Right atrium auricular region (tissue), 2 donors: ENCODE results near the gene GABBR2. TPM values are rescaled to one million over a fixed set of nuclear protein-coding genes. Genes with fewer than 3 reads are reported as not detected.

ENCODE experiments used
- DNase-seq: peaks from one replicate; pipeline ENCODE4 v3.0.0-alpha.2; 2019; ENCODE audit warnings: low spot score
- H3K27ac ChIP-seq, 2 donors: fragments of 200-600 bp; sonication (generic); 1 replicate in 1 of 2; 2 replicates in 1 of 2; pipeline ENCODE4 v1.5.1; 2016 to 2019
- H3K27me3 ChIP-seq, 2 donors: fragments of 200-600 bp; sonication (generic); one replicate each; pipeline versions ENCODE4 v1.5.1 to v1.6.0; 2017 to 2019
- H3K36me3 ChIP-seq: fragments of 200-600 bp; sonication (generic); one replicate; pipeline ENCODE4 v1.5.1; 2016
- H3K4me1 ChIP-seq, 2 donors: fragments of 200-600 bp; sonication (generic); one replicate each; pipeline versions ENCODE4 v1.5.1 to v1.6.0; 2017 to 2019
- H3K4me3 ChIP-seq, 2 donors: fragments of 200-600 bp; sonication (generic); 1 replicate in 1 of 2; 2 replicates in 1 of 2; pipeline ENCODE4 v1.5.1; 2017 to 2019; ENCODE audit warnings: mild to moderate bottlenecking in 1 of 2, moderate library complexity in 1 of 2
- H3K9me3 ChIP-seq, 2 donors: fragments of 200-600 bp; sonication (generic); one replicate each; pipeline ENCODE4 v1.5.1; 2019
- total RNA-seq, 2 donors: library from RNA; depleted of rRNA; stranded (reverse); fragments of >200 nt; gene quantifications; one replicate each; pipeline ENCODE4 v1.1.0, GENCODE V29; 2016
- TF ChIP-seq, protein P1 (sequence below), 2 donors: fragments of 200-600 bp; sonication (generic); IDR thresholded peaks; one replicate each; pipeline ENCODE4 v1.5.1; 2019; ENCODE audit warnings: antibody characterized with exemption in 2 of 2

Gene GABBR2
- total RNA-seq, 2 donors from 2014 or later: 0.22 TPM; not detected in 1

- Histone ChIP-seq H3K27ac (no peak overlapping the region), H3K4me1 (no peaks in the 10 kb centered on the region), H3K9me3 (no peaks in the 10 kb centered on the region), H3K27me3 (no peaks in the 10 kb centered on the region), H3K36me3 (no peaks in the 10 kb centered on the region), H3K4me3 (no peak overlapping the region)
- TF ChIP-seq, protein P1, sequence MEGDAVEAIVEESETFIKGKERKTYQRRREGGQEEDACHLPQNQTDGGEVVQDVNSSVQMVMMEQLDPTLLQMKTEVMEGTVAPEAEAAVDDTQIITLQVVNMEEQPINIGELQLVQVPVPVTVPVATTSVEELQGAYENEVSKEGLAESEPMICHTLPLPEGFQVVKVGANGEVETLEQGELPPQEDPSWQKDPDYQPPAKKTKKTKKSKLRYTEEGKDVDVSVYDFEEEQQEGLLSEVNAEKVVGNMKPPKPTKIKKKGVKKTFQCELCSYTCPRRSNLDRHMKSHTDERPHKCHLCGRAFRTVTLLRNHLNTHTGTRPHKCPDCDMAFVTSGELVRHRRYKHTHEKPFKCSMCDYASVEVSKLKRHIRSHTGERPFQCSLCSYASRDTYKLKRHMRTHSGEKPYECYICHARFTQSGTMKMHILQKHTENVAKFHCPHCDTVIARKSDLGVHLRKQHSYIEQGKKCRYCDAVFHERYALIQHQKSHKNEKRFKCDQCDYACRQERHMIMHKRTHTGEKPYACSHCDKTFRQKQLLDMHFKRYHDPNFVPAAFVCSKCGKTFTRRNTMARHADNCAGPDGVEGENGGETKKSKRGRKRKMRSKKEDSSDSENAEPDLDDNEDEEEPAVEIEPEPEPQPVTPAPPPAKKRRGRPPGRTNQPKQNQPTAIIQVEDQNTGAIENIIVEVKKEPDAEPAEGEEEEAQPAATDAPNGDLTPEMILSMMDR (IDR thresholded peaks at IDR 0.05): no peak
- DNase-seq: no peak
These were observed 177.8 kb downstream of the GABBR2 start for GRCh38 chr9:98530806-98531386.

DNA sequence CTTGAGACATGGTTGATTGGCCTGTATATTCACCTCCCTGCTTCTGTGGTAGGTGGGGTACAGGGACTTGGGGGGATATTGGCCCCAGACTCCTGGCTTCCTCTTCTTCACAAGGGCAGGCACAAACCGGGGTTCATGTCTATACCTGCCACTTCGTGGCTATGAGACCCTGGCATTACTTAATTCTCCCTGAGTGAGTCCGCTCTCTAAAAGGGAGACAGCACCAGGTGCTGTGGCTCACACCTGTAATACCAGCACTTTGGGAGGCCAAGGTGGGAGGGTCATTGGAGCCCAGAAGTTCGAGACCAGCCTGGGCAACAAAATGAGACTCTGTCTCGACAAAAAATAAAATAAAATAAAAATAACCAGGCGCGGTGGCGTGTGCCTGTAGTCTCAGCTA, 178.5 kb downstream of the GABBR2 start:
- H3K4me1 ChIP-seq: no peaks in the 10 kb centered on the region
- H3K9me3 ChIP-seq: no peaks in the 10 kb centered on the region
- TF ChIP-seq, protein P1 (IDR thresholded peaks at IDR 0.05): no peak
- H3K27me3 ChIP-seq: no peaks in the 10 kb centered on the region
- no peak overlapping the region for H3K27ac ChIP-seq
- no peaks in the 10 kb centered on the region for H3K36me3 ChIP-seq
- no peak for DNase-seq
- H3K4me3 ChIP-seq: no peak overlapping the region

DNA sequence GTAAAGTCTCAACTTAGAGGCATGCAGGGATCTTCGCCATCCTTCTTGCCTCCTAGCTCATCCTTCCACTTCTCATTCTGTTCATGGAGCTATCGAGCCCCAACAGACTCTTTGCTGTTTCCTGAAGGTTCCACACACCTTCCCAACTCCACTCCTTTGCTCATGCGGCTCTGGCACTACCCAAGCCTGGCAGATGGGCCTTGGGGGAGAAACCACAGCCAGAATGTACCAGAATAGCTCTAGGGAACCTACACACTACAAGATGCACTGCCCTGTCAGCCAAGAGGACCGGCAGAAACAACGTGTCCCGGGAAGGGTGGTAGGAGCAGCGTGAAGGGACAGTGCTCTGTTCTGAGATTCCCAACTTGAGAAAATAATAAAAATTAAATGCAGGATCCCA, 178.9 kb downstream of the GABBR2 start:
- no peaks in the 10 kb centered on the region for H3K4me1 ChIP-seq
- H3K9me3 ChIP-seq: no peaks in the 10 kb centered on the region
- no peaks in the 10 kb centered on the region for H3K36me3 ChIP-seq
- no peak overlapping the region for H3K27ac ChIP-seq
- TF ChIP-seq, protein P1 (IDR thresholded peaks at IDR 0.05): no peak
- H3K4me3 ChIP-seq: no peak overlapping the region
- no peak for DNase-seq
- H3K27me3 ChIP-seq: no peaks in the 10 kb centered on the region

- no peaks in the 10 kb centered on the region for H3K36me3 ChIP-seq
- no peaks in the 10 kb centered on the region for H3K9me3 ChIP-seq
- no peak for DNase-seq
- H3K27me3 ChIP-seq: no peaks in the 10 kb centered on the region
- TF ChIP-seq, protein P1 (IDR thresholded peaks at IDR 0.05): no peak
- H3K4me3 ChIP-seq: no peak overlapping the region
- H3K27ac ChIP-seq: no peak overlapping the region
- H3K4me1 ChIP-seq: no peaks in the 10 kb centered on the region
These were observed 185.4 kb downstream of the GABBR2 start for GRCh38 chr9:98523231-98523901.

DNA sequence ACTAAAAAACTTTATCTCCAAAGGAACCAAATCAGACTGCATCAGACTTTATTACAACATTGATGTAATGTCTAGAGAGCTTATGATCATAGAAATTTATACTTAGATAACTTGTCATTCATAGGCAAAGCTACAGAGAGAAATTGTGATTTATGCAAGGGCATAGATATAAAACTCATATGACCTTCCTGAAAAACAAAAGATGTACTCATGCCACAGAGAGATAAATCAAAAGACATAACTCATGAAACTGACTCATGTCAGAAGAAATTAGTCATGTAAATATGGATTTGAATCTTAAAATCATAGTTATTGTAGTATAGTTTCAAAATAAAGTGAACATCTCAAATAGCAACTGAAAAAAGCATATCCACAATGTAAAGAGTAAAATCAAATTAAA, 186.2 kb downstream of the GABBR2 start:
- H3K27ac ChIP-seq: no peak overlapping the region
- H3K4me1 ChIP-seq: no peaks in the 10 kb centered on the region
- TF ChIP-seq, protein P1 (IDR thresholded peaks at IDR 0.05): no peak
- no peaks in the 10 kb centered on the region for H3K27me3 ChIP-seq
- DNase-seq: no peak
- H3K4me3 ChIP-seq: no peak overlapping the region
- H3K36me3 ChIP-seq: no peaks in the 10 kb centered on the region
- H3K9me3 ChIP-seq: no peaks in the 10 kb centered on the region

DNA sequence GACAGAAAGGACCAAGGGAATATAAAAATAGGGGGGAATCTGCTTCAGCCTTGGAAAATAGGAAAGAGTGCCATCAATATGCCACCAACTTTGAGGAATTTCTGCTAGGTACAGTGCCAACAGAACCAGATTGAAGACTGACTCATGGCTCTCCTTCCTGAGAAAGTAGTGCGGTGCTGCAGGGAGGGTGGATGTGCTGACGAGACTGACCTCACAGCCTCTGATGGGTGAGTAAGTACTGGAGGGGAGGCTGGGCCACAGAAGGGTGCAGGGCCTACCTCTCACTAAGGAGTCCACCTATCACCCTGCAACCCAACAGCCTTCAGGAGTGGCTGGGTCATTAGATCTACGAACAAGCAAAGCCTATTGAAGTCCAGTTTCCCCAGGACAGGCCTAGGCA, 187.6 kb downstream of the GABBR2 start:
- TF ChIP-seq, protein P1 (IDR thresholded peaks at IDR 0.05): no peak
- H3K27me3 ChIP-seq: no peaks in the 10 kb centered on the region
- no peaks in the 10 kb centered on the region for H3K4me1 ChIP-seq
- no peaks in the 10 kb centered on the region for H3K9me3 ChIP-seq
- H3K4me3 ChIP-seq: no peak overlapping the region
- H3K36me3 ChIP-seq: no peaks in the 10 kb centered on the region
- H3K27ac ChIP-seq: no peak overlapping the region
- DNase-seq: no peak
